Measurements from ENCODE around the gene APOA1. TPM values are rescaled to one million over a fixed set of nuclear protein-coding genes. Genes with fewer than 3 reads are reported as not detected.
A peak's percentile ranks its signal among the peaks of the same experiment; 100 is the strongest.

Gene APOA1
- total RNA-seq, 2 donors from 2014 or later = 0.84 TPM; not detected in 1

GRCh38 chr11:116790167-116791001 is 47.0 kb downstream of the APOA1 start:
- H3K36me3 Mint-ChIP-seq = peaks cover 8 to 20% of the 10 kb centered on the region in 2 donors
- no peaks in the 10 kb centered on the region for H3K9me3 Mint-ChIP-seq

DNA sequence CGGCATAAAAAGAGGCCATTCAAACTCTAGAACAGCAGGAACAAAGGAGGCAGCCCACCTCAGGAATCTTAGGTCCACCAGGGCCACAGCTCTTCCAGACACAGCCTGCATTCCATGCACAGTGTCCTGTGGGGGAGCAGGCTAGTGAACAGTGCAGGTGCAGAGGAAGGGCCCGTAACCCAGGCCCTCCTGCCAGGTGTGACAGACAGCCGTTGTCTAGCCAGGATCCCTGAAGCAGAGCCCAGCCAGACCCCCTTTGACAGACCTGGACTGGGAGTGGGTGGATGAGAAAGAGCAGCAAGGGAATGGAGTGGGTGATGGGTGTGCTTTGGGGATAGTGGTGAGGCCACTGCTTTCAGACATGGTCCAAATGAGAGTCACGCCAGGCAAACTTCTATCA is 48.4 kb downstream of the APOA1 start:
- H3K27ac Mint-ChIP-seq = peak overlapping the region in 1 of 2 donors; percentile 95
- H3K36me3 Mint-ChIP-seq = peaks cover 22 to 34% of the 10 kb centered on the region in 2 donors
- no peaks in the 10 kb centered on the region for H3K9me3 Mint-ChIP-seq
- no peak for DNase-seq (ENCODE audit: low spot score in 2 of 2)
- no peak for ATAC-seq

More at GRCh38 chr11:116790167-116791001, 47.0 kb downstream of the APOA1 start:
- no peak overlapping the region for H3K27ac Mint-ChIP-seq
- ATAC-seq (no peak), DNase-seq (ENCODE audit: low spot score in 2 of 2) (no peak)

- peak overlapping the region; percentile 95 to 96 for H3K27ac Mint-ChIP-seq
- ATAC-seq (no peak), DNase-seq (ENCODE audit: low spot score in 2 of 2) (no peak)
- H3K9me3 Mint-ChIP-seq = no peaks in the 10 kb centered on the region
- H3K36me3 Mint-ChIP-seq = peaks cover 24 to 34% of the 10 kb centered on the region in 2 donors
Observed at GRCh38 chr11:116788534-116788933, 48.9 kb downstream of the APOA1 start.

DNA sequence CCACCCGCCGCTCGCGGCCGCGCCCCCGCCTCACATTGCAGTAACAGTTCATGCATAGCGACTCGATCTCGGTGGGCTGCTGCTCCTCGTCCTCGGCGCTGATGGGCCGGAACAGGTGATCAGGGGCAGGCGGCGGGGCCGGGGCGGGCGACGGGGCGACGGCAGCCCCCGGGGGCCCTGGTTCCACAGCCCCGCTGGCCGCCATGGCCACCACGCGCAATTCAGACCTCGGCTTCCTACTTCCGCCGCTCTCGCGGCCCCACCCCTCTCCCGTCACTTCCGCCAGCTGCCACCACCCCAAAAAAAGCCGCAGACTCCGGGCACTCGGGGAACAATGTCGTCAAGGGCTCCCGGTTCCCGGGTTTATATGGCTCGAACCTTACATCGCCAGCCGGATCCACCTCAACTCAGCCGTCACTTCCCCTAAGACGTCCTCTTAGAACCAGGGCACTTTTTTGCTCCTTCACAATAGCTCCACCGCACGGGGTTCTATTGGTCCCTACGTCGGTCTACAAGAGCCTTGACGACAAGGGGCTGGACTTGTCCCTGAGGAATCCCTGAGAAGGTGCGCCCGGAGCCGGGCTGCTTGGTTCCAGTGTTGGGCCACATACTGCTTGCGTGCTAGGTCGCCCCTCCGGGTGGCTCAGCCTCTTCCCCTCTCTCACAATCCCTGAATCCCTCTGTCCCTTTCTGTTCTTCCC is 49.5 kb downstream of the APOA1 start, which contains the start of gene ZPR1:
TSS of gene ZPR1 (minus strand) at position 238 of the 701 bp plus-strand sequence. CDS start at position 205, 33 bp downstream.
- Mint-ChIP-seq H3K9me3 (no peaks in the 10 kb centered on the region), H3K36me3 (peaks cover 30 to 40% of the 10 kb centered on the region in 2 donors), H3K27ac (peak within 1 kb of the TSS; percentile 95 to 96)
- ATAC-seq (peak; percentile 88 to 91), DNase-seq (ENCODE audit: low spot score in 2 of 2) (peak; percentile 77 to 87)

- ATAC-seq = no peak
- peak overlapping the region; percentile 44 to 95 for H3K27ac Mint-ChIP-seq
- peaks cover 35 to 43% of the 10 kb centered on the region in 2 donors for H3K36me3 Mint-ChIP-seq
- no peak for DNase-seq (ENCODE audit: low spot score in 2 of 2)
- H3K9me3 Mint-ChIP-seq = no peaks in the 10 kb centered on the region
Observed at GRCh38 chr11:116787436-116787785, 50.0 kb downstream of the APOA1 start.

- no peak for DNase-seq (ENCODE audit: low spot score in 2 of 2)
- ATAC-seq = no peak
- no peaks in the 10 kb centered on the region for H3K9me3 Mint-ChIP-seq
- H3K36me3 Mint-ChIP-seq = peaks cover 40 to 47% of the 10 kb centered on the region in 2 donors
- peak overlapping the region; percentile 73 to 95 for H3K27ac Mint-ChIP-seq
Observed at GRCh38 chr11:116786966-116787365, 50.5 kb downstream of the APOA1 start.

DNA sequence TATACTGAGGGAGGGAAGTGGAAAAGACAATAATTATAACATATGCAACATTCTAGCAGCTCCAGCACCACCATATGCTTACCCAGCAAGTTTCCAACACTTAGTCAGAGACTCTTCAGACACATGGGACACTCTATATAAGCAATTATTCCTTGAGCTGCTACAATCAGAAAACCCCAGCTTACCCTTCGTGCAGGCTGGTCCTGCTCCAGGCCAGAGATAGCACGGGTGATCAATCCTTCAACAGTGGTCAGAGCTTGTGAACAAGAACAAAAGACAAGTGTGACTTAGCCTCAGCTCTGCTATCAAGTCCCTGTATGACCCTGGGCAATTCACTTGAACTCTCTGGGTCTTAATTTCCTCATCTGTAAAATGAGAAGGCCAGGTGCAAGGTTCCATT is 51.1 kb downstream of the APOA1 start:
- H3K9me3 Mint-ChIP-seq = no peaks in the 10 kb centered on the region
- peak overlapping the region in 1 of 2 donors; percentile 95 for H3K27ac Mint-ChIP-seq
- peaks cover 44 to 51% of the 10 kb centered on the region in 2 donors for H3K36me3 Mint-ChIP-seq
- ATAC-seq = no peak
- DNase-seq (ENCODE audit: low spot score in 2 of 2) = no peak

Other genes with a start within 250 kb of the APOA1 start
- 10 to 100 TPM; 29.3 to 42.9 TPM for gene BUD13, start 64.6 kb downstream of the APOA1 start, total RNA-seq
- 10 to 100 TPM; 65.0 to 78.4 TPM for gene ZPR1, start 49.6 kb downstream of the APOA1 start, total RNA-seq
- gene APOA5, start 45.7 kb downstream of the APOA1 start, total RNA-seq = not detected
- gene APOA4, start 14.3 kb downstream of the APOA1 start, total RNA-seq = not detected
- not detected for gene APOC3, start 7.7 kb downstream of the APOA1 start, total RNA-seq

Data from activated naive CD4-positive, alpha-beta T cell treated with anti-CD3 and anti-CD28 coated beads, Interleukin-2, amount 50 U/mL, for 72 hours (primary cell).